ENCODE results near the gene SPR.
"Not testable (repeated sequence)": the region's sequence is repeated elsewhere in the genome, so short reads cannot be mapped to it uniquely, and the experiment has no call there.

SPR gene

DNA sequence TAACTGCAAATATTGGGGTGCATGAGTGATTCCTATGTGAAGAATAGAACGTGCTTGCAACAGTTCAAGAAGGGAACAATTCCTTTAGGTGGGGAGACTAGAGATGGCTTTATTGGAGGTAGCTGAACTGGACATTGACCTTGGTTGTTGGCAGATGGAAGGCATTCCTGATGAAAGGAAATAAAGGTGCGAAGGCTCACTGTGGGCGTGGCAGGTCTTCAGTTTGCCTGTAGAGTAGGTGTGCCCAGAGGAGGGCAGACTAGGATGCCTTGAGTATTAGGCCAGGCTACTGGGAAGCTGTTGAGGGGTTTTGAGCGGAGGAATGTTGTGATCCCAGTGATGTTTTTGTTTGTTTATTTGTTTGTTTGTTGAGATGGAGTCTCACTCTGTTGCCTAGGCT, 2.8 kb downstream of the SPR start:
- DNase-seq = no peak

DNA sequence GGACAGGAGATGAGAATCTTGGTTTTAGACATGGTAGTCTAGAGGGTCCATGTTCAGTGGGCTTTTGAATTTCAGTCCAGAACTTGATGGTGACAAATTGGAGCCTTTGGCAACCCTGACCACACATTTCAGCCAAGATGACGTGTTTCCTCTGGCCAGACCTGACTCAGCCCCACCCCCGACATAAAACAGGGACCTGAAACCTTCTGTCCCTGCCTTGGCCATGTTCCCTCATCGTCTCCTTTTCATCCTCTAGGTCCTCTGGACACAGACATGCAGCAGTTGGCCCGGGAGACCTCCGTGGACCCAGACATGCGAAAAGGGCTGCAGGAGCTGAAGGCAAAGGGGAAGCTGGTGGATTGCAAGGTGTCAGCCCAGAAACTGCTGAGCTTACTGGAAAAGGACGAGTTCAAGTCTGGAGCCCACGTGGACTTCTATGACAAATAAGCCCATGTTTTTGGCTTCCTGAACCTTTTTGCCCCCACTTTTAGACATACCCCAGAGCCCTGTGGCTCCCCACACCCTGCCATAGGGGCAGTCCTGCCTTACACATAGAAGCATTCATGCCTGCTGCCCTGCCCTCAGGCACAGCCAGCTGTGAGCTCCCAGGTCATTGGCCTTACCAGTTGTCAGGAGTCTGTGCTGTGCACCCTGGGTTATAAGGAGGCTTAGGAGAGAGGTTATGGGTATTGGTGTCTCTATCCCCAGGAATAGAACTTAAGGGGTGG, 4.0 kb downstream of the SPR start:
- no peak for DNase-seq

DNA sequence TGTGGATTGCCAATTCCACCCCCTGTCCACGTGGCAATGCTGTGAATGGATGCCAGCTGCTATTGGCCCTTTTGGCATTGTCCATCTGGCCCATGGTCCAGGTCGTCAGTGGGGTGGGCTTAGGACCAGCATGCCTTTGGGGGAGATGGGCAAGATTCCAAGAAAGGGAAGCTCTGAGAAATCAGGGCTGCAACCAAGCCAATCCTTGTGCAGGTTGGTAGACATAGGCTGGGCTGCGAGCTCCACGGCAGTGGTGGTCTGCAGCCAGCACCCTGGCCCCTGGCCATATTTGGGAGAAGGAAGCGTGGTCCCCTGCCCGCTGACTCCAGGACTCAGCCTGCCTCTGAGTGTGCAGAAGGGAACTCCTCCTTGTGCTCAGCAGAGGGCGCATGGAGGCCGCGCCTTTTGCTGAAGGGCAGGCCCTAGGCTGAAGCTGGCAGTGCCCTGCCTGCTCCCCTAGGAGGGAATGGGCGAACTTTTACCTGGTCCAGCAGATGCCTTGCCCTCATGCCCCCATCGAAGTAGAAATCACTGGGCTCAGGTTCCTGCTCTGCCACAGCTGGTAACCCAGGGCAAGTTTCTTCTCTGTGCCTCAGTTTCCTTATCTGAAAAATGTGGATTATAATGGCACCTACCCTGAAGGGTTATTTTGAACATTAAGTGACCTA, 5.4 kb downstream of the SPR start:
- DNase-seq = peak; percentile 64

DNA sequence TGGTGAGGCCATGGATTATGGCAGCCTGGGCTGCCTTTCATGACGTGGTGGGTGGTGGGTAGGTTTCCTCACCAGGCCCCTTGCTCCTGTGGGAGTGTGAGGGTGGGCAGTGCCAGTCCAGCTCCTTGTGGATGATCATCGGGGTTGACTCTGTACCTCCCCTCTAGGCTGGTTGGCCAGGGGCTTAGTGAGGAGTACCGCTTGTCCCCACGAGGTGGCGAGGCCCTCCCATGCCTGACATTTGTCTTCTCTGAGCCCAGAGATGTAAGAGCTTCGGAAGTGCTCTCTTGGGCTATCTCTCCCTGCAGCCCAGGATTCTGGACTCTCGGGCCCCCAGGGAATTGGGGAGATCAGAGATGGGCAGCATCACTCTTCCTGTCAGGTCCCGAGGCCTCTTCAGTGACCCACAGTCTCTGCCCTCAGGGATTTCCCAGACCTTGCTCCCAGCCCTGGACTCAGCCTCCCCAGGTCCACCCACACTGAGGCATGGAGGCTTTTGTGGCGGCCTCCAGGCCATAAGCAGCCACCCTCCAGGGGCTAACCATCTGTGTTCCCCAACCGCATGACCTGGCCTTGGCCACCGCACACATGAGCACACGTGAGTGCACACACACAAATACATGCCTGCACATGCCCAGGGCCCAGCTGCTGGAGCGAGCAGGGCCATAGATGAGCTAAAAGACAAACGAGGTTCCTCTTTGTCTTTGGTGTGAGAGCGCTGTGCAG, 6.5 kb downstream of the SPR start:
- DNase-seq = peak; percentile 64

DNA sequence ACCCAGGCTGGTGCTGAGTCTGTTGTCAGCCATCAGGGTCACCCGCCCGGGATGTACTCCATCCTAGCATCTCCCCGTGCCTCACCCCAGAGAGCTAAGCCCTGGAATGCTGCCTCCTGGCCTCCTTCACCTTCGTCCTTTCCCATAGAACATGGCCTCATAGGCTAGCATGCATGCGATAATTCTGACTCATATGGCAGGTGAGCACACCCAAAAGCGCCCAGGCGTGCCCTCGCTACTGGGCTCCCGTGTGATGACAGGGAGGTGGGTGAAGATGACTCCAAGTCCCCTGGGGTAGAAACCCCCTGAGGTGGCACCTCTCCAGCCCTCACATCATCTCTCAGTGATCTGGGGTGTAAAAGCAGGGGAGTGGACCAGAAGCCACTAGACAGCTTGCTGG, 7.3 kb downstream of the SPR start:
- no peak for DNase-seq

DNA sequence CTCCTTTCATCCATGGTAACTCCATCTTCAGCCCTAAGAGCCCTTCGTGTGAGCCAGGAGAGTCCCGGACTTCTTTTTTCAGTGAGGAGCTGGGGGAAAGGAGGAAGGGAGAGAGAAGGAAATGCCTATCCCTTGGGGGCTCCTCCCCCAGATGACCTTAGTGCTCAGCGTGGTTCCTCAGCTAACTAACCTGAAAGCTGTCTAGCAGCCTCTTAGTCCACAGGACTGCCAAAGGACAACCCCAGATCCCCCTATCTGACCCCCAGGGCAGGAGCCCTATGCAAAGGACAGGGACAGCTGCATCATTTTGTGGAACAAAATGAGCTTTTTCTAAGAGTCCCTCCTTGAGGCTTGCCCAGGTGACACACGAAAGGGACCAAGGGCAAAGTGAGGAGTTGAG, 7.9 kb downstream of the SPR start:
- no peak for DNase-seq

DNA sequence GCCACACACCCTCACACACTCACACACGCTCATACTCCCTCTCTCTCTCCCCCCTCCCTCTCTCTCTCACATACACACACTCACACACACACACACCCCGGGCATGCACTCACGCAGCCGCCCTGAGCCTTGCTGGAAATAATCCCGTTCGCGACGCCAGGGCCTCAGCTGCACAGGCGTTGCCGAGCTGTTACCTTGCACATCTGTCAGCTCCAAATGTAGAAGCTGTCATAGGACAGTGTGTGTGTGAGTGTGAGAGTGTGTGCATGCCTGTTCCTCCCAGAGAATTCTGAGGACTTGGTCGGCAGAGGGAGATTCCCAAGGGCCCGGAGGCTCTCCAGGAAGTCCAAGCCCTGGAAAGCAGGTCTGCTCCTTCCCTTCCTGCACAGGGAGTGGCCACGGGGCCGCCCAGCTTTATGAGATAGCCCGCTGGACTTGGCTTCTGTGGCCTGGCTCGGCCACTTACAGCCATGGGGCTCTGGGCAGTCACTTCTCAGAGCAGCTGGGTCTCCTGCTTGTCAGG, 8.6 kb downstream of the SPR start:
- no peak for DNase-seq

DNA sequence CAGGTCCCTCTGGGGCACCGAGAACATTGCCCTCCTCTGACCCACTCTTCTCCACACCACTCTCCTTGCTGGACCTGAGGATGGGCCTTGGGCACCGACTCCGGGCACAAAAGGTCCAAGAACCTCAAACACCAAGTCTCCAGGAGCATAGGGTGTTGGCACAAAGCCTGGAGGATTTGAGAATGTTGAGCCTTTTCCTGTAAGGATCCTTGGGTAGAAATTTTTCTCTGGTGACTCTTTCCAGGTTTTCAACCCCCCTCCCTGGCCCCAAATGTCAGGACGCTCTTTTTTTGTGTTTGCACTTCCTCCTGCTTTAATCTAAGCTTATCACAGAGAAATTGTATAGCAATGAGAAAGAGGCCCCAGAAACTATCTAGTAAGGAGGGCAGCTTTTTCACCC, 9.2 kb downstream of the SPR start:
- no peak for DNase-seq

DNA sequence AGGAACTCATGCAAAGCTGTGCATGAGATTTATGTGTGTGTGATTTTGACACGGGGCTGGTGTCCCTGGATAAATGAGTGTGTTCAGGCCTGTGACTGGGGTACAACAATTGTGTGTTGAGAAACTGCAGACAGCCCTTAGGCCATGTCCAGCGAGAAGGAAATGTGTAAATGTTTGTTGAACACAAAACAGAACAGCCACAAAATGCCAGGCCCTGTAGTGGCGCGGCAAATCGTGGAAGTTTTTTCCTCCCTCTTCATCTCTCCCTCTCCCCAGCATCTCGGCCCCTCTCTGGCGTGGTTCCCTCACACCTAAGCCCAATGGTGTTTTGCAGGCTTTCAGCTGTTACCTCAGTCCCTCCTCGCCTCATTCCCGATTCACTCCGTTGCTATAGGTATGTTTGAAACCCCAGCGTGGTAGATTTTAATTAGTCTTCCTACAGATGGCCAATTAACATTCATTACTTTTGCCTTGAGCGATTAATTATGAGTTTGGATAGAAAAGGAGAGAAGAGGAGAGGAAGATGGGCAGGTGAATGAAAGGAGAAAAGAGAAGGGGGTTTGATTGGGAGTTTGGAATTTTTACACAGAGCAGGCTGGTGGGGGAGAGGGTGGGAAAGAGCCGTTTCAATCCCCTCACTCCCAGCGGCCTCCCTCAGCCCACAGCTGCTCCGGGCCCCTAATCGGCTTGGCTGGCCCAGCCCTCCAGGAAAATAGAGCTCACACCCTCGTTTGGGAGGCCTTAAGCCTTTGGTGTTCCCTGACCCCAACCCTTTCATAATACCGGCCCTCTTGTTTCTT, 10.8 kb downstream of the SPR start:
- DNase-seq = no peak

DNA sequence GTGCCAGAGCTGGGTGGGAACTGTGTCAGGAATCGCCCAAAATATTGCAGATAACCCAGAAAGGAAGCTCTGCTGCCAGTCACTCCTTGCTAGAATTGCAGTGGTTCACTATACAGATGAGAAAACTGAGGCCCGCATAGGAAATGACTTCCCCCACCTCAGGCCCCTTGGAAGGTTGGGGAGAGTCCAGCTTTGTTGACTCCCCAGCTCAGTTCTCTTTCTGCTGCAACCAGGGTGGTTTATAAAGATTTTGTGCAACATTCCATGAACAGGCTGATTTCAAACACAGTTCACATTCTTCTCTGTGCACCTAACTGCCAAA, 11.3 kb downstream of the SPR start:
- DNase-seq = no peak

DNA sequence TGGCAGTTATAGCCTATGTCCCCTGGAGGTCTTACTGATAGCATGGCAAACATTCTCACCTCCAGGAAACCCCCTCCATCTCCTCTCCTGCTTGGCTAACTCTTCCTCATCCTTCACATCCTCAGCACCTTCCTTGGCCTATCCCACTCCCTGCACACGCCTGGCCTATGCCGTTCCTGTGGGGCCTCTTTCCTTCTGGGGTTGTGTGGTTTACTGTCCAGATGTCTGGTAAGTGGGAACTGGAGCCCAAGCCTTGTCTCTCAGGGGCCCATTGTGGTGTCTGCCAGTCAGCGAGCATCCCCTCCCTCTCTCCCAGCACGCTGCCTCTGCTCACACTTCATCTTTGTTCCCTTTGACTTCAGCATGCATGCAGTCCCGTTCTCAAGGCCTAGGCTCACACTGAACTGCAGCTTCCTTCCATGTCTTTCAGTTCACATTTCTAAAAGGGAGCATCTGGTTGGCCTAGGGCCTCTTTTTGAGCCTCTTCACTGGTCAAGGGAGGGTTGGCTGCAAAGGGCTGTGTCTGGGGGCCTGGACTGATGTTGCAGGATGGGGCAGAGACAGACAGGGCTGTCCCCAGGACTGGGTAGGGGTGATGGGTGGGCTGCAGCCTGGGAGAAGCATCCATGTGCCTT, 13.1 kb downstream of the SPR start:
- no peak for DNase-seq

DNA sequence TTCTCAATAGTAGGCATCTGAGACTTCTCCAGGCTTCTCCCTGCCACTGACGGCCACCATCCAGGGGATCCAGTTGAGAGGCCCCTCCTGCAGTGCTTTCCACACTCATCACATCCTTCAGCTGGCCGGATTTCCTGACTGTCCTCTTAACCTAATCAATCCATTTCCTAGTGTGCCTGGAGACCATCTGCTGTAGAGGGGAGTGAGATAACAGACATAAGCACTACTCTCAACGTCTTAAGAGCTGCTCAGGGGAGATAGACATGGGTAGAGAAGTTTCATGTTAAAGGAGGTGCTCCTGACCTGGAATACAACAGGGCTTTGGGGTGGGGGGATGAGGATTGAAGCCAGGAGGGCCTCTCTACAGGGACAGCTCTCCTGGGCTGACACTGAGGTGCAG, 14.2 kb downstream of the SPR start:
- no peak for DNase-seq

DNA sequence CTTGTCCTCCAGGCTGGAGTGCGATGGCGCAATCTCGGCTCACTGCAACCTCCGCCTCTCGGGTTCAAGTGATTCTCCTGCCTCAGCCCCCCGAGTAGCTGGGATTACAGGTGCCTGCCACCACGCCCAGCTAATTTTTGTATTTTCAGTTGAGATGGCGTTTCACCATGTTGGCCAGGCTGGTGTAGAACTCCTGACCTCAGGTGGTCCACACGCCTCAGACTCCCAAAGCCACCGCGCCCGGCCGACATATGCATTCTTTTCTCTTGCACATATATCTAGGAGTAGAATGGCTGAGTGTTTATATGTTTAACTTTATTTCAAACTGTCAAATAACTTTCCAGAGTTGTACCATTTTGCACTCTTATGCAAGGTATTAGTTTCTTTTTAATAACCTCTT, 20.2 kb downstream of the SPR start:
- not testable (repeated sequence) for DNase-seq

DNA sequence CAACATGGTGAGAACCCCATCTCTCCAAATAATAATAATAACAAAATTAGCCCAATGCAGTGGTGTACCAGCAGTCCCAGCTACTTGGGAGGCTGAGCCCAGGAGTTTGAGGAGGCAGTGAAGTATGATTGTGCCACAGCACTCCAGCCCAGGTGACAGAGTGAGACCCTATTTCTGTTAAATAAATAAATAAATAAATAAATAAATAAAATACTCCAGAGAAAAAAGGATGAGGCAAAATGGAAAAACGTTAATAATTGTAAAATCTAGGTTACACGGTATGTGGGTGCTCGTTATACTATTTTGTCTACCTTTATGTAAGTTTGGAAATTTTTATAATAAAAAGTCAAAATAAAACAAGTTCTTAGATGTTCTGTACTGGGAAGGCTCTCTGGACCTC, 21.5 kb downstream of the SPR start:
- no peak for DNase-seq

DNA sequence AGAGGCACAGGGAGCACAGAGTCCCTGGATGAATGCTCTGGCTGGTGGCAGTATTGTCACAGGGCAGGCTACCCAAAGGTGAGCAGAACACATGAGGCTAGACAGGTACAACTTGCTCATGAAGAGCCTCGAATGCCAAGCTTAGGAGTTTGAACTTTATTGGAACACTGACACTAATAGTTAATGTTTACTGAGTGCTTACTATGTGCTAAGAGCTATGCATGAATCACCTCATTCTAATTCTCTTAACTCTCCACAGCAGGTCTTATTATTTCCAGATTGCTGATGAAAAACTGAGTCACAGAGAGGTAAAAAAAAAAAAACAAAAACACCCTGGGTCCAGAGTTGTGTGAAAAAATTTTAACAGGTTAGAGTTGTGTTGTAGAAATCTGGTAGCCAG, 24.0 kb downstream of the SPR start:
- DNase-seq = no peak

DNA sequence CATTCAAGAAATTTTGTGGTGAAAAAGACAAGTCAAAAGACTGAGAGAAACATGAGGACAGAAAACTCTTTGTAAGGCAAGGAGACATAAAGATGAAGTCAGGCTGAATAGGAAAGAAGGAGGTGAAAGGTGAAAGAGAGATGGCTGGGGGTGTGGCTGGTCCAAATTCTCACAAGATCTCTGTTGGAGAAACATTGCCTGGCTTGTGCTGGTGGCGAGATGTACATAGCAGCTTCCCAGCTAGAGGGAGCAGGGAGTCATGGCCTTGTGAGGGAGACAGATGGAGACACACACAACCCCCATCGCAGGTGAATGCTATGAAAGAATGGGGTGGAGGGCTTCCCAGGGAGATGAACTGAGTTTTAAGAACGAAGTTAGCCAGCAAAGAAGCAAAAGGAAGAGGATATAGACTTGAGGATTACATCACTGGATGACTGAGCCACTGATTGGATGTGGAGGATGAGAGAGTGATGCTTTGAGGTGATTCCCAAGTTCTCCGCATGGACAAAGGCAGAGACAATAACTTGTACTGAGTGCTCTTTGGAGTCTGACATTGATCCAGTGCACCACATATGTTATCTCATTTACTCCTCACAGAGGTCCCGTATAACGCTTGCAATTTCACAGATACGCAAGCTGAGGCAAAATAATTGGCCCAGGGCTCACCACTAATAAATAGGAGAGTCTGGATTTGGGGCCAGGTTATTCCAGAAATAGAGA, 26.4 kb downstream of the SPR start:
- DNase-seq = no peak

DNA sequence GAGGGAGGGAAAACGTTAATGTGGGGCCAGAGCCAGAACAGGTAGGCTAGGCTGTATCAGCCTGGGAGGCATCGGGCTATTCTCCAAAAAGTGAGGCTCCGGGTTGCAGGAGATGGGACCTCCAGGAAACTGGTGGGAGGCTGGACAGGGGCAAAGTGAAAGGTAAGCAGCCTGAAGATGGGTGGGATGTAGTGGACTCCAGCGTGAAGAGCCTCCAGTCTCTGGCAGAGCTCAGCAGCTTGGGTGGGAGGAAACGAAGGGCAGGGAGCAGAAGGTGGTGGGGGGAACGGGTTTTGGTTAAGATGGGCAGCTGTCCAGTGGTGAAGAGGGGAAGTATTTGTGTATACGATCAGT, 27.0 kb downstream of the SPR start:
- no peak for DNase-seq

DNA sequence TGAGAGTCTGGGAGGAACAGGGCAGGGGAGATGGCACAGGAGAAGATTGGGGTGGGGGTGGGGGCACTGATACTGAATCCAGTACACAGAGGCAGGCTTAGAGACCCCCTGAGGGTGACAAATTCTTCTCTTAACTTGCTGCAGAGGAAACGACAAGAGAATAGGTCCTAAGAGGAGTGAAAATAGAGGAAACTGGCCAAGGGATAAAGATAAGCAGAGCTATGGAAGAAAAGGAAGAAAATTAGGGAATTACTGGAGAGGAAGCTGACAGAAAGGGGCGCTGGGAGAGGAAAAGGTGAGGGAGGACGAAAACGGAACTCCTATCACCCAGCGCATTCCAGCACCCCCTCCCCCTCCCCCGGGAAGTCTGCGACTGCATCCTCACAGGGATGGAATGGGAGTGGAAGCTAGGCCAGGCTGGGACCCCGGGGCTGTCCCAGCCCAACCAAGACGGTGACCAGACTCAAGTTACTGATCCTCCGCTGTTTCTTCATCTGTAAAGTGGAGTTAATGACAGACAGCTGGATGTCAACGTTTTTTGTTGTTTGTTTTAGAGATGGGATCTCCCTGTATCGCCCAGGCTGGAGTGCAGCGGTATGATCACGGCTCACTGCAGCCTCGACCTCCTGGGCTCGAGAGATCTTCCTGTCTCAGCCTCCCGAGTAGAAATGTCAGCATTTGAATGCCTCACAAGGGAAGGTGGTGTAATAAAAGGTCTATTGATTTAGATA, 27.5 kb downstream of the SPR start:
- DNase-seq = no peak

DNA sequence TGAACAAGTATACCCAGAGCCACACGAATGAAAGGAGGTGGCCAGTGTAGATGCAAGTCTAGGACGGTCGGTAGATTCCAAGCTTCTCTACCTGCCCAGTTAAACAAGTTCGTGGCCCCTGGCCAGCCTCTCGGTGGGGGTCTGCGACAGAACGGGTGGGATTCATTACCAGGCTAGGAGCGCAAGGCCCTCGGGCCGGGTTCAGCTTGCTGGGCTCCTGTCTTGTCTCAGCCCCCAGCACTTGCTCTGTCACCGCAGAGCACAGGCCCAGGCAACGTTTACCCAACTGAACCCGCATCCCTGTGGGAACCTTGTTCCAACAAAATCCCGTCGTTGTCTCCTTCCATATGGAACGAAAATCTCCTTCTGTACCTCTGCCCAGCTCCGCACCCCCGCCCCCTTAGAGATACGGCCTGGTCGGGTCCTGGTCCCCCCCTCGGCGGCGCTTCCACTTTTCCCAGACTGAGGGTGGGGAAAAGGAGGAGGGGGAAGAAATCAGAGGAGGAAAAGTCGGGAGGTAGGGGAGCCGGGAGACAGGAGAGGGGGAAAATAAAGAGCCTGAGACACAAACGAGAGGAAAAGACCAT, 28.2 kb downstream of the SPR start:
- no peak for DNase-seq

DNA sequence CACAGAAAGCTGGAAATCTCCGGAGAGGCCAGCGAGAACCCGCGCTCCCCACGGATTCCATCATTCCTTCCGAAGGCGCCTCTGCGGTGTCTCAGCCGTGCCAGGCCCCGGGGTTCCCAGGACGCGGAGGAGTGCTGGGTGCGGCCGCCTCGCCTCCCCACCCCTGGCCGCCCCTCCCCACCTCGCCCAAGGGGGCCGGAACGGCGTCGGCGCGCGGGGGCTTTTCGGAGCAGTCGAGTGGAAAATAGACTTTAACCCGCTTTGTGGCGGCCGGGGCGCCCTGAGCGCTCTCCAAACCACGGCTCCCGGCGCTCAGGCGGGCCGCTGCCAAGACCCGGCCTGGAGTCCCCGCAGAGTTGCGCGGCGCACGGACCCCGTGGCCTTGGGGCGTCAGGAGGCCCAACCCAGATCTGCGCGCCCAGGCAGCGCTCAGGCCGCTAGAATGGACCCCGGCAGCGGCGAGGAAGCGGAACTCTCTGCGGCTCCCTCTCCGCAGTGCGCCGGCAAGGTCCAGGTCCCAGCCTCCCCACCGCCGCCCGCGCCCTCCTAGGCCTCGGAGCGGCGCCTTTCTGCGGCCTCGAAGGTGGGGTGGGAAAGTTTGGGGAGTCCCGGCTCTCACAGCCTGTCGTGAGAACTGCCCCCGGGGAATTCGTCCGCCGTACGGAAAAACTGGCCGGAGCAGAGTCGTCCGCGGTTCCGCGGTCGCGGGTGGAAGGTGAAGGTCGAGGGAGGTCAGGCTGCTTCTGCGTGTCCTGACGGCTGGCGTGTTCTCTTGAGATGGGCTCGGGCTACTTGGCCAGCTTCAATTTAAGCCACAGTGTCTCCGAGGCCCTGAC, 28.9 kb downstream of the SPR start:
- peak; percentile 80 for DNase-seq
